NAMALWA (cell line): ENCODE data around the gene LOXL4.

Source experiments
- DNase-seq: peaks from one replicate; pipeline ENCODE4 v3.0.0-alpha.2; 2015; ENCODE audit warnings: low spot score

Gene LOXL4

GRCh38 chr10:98267894-98268693 lies at the start of gene LOXL4:
Gene LOXL4 (minus strand): TSS chr10:98268194. CDS start chr10:98263019, 5,175 bp downstream.
- no peak for DNase-seq

DNA sequence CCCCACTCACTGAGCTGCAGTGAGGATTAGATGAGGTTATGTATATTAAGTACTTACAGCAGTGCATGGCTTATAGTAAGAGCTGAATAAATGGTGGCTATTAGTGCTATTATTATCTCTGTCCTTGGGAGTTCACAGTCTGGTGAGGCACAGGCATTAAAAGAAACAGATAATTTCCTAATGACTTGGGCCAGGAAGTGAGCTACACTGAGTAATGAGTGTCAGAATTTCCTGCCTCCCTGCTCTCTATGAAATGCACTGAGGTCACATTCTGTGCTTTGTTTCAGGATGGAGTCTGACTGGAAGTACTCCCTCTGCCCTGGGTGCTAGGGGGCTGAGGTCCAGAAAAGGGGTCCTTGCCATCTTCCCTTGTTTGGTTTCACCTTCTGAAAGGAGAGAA lies 48.7 kb upstream of the LOXL4 start:
- DNase-seq, result no peak

GRCh38 chr10:98316170-98316569 lies 48.2 kb upstream of the LOXL4 start:
- DNase-seq, result no peak

GRCh38 chr10:98314532-98315284 lies 46.7 kb upstream of the LOXL4 start:
- no peak for DNase-seq

DNA sequence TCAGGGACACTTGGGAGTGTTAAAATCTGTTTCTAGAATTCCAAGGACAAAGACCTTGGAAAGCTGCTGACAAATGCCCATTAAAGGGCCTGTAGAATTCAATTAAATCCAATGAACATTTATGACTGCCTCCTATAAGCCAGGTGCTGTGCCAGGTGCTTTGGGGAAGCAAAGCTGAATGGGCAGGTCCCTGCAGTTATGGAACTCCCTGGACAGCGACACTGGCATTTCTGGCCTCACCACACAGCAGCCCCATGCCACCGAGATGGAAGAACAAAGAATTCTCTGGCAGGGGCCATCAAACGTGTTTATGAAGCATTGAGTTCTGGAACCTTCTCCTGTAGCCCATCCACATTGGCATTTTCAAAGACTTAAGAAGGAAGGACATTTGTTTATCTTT lies 45.6 kb upstream of the LOXL4 start:
- no peak for DNase-seq

- no peak for DNase-seq
These were observed 44.8 kb upstream of the LOXL4 start for GRCh38 chr10:98312822-98313221.

GRCh38 chr10:98312349-98312748 lies 44.4 kb upstream of the LOXL4 start:
- no peak for DNase-seq

DNA sequence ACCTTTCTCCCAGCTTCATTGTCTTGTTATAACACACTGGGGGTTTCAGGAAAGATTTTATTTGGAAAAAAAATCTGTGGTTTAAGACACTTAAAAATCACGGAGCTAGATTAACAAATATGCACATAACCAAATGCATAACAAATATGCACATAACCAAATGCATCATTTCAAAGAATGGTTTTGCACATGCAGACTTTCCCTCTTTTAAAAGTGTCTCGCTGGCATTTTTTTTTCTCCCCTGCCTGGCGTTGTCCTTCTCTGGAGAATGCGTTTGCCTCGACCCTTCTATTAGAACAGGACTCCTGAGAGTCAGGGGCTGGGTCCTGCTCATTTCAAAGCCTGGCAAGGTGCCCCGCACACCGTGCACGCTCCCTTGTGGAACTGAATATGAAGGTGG lies 42.7 kb upstream of the LOXL4 start:
- no peak for DNase-seq

- DNase-seq, result peak; percentile 12
These were observed 41.7 kb upstream of the LOXL4 start for GRCh38 chr10:98309366-98310355.

DNA sequence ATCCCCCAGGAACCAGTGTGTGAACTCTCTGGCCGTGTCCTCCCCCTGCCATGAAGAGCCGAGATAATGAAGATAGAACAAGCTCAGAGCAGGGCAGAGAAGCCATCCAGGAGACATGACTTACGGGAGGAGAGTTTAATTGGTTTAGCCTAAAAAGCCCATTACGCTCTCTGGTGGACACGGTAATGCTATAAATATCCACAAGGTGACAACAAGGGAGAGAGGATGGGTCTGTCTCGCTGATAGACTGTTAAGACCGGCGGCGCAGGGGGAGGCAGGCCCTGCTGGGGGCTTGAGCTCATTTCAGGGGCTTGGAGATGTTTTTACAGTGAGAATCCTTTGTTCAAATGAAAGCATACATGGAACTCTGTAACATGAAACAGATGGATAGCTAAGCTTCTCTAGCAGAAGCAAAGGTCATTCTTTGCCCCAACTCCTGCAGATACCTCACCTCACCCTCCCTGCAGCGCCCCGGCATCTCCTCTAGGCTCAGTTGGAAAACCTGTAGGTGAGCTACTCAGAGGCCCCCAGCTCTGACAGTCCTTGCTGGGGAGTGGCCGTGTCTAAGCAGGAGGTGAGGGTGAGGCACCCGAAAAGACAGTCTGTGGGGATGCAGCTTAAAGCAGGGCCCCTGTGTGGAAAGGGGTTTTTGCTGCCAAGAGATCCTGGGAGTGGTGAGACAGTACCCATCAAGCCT lies 40.8 kb upstream of the LOXL4 start:
- DNase-seq, result no peak

GRCh38 chr10:98307916-98308541 lies 40.0 kb upstream of the LOXL4 start:
- DNase-seq, result no peak

DNA sequence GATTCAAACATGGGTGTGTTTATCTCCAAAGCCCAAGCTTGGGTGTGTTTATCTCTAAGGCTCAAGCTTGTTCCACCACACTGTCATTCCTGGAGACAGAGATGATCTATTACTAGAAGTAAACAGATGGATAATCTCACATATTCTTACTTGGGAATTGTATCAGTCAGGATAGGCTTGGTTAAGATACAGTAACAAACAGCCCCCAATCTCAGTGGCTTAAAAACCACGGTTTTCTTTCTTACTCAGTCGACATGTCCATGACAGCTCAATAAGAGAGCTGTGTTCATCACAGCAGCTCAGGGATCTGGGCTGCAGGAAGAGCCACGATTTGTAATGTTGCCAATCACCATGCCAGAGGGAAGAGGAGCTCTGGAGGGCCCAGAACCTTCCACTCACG lies 38.5 kb upstream of the LOXL4 start:
- DNase-seq, result no peak

DNA sequence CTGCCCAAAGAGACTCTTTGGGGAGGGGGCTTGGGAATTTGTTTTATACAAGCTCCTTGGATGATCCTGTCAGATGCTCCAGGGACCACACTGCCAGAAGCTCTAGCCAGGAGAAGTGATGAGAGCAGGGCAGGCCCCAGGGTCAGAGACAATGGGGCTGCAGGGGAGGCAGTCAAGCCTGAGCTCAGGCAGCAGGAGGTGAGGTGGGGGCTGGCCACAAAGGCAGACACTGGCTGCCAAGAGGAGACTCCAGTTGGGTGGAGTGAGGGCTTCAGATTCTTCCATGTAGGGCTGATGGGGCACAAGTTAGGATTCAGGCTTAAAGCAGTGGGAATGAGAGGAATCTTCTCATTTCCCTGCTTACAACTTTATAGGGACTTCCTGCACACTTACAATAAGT lies 35.6 kb upstream of the LOXL4 start:
- no peak for DNase-seq

DNA sequence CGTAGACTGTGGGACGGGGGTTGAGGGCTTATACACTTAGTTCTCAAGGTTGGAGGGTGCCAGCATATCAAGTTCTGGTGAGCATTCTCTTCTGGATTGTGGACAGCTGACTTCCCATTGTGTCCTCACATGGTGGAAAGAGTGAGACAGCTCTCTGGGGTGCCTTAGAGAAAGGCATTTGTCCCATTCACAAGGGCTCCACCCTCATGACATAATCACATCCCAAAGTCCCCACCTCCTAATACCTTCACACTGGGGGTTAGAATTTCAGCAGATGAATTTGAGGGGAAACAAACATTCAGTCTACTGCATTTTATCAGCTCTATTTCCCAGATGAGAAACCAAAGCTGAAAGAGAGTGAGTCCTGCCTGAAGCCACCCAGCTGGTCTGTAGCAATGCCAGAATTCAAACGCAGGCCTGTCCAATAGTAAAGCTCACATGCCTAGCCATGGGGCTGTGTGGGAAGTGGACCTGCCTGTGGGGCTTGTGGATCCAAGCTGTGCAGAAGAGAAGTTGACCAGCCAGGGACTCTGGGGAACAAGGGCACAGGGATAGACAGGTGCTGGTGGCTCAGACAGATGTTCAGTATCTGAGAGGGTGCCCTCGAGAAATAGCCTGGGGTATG lies 34.9 kb upstream of the LOXL4 start:
- DNase-seq, result no peak

DNA sequence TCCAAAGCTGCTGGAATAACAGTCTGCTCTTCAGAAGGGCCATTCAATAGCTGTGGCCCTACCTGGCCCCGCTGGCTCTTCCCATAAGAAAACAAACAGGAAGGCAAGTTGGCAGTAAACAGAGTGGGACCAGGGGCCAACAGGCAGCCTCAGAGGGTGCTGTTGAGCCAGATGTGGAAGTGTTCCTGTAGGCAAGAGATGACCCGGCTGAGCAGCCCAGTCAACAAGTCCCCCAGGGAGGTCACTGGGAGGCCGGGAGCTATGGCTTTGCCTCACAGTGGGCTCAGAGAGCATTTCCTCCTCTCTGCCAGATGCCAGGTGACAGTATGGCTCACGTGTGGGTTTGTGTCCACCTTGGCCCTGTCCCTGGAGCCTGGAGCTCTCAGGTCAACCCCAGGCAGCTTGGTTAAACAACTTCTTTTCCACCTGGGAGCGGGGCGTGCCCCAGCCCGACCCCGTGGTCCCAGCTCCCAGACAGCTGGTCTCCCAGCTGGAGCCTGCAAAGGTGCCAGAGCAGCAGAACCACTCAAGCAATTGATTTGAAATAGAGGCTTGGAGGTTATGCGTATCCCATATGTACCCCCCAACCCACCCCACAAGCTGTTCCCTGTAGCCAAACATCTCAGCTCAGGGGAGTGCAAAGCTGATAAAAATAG lies 33.8 kb upstream of the LOXL4 start:
- no peak for DNase-seq

- DNase-seq, result no peak
These were observed 32.7 kb upstream of the LOXL4 start for GRCh38 chr10:98300526-98301229.

GRCh38 chr10:98299341-98299740 lies 31.3 kb upstream of the LOXL4 start:
- DNase-seq, result no peak

- no peak for DNase-seq
These were observed 28.5 kb upstream of the LOXL4 start for GRCh38 chr10:98296524-98296923.

DNA sequence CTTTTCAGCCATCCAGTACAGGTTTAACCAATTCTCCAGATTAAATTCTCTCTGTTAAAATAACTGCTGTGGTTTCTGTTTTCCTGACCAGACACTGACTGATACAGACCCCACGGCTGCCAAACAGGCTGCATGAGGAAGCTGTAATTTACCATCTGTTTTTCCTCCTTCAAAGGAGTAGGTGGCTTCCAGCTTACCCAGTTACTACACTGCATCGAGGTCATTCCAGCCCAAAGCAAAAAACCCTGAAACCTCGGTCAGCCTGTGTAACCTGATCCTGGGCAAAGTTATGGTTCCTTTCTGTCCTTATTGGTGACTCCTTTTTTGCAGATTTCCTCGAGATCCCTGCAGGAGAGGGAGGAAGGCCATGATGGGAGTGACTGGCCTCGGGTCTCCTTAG lies 27.9 kb upstream of the LOXL4 start:
- DNase-seq, result no peak

DNA sequence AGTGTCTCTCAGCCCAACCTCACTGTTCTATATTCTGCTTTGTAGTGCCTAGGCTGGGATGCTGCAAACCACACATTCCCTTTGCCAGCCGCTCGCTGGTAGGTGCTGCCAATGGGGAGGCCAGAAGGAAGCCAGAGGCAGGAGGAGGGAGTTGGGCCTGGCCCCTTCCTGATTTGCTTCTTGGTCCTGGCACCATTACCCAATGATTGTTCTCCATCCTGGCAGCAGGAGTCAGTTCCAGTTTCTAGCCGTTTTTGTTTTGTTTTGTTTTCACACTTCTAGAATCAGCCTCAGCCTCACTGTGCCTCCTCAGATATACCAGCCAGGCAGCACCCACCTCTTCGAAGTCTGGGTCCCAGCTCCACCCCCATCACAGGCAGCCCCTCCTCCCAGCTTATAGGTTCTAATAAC lies 27.4 kb upstream of the LOXL4 start:
- DNase-seq, result no peak
